Body of pancreas (tissue), 4 donors: Measurements from ENCODE around the gene GOSR2. TPM values are rescaled to one million over a fixed set of nuclear protein-coding genes. Genes with fewer than 3 reads are reported as not detected.
A peak's percentile ranks its signal among the peaks of the same experiment; 100 is the strongest.

Experiments
- ATAC-seq: fragments of 150-250 bp; one replicate; pipeline ENCODE4 v1.9.1; 2016
- DNase-seq, 4 donors: peaks; one replicate each; pipeline ENCODE4 v3.0.0-alpha.2; 2019
- H3K27ac ChIP-seq, 4 donors: fragments of 200-600 bp; sonication (generic); 1 replicate in 3 of 4; 2 replicates in 1 of 4; pipeline versions ENCODE4 v1.5.1 to v1.6.1; 2016 to 2019; ENCODE audit warnings: mild to moderate bottlenecking in 1 of 4, mixed read lengths in 1 of 4, moderate library complexity in 1 of 4
- H3K27me3 ChIP-seq, 2 donors: fragments of 200-600 bp; sonication (generic); one replicate each; pipeline ENCODE4 v1.6.0; 2016; ENCODE audit warnings: mild to moderate bottlenecking in 1 of 2
- H3K36me3 ChIP-seq, 2 donors: fragments of 200-600 bp; sonication (generic); replicated peaks in 1 of 2; 2 replicates each; pipeline ENCODE4 v1.5.1; 2016; ENCODE audit warnings: low read depth in 2 of 2; ENCODE audit not compliant: insufficient read depth in 1 of 2
- H3K4me1 ChIP-seq: fragments of 200-600 bp; sonication (generic); one replicate; pipeline ENCODE4 v1.6.0; 2016
- H3K4me3 ChIP-seq, 2 donors: fragments of 200-600 bp; sonication (generic); 1 replicate in 1 of 2; 2 replicates in 1 of 2; pipeline ENCODE4 v1.5.1; 2016 to 2019
- H3K9me3 ChIP-seq, 3 donors: fragments of 200-600 bp; sonication (generic); 1 replicate in 2 of 3; 2 replicates in 1 of 3; pipeline ENCODE4 v1.5.1; 2016
- POLR2A ChIP-seq, 3 donors: fragments of 450-650 bp; IDR thresholded peaks; one replicate each; pipeline ENCODE4 v1.6.1; 2016; ENCODE audit warnings: antibody characterized with exemption in 3 of 3, mild to moderate bottlenecking in 2 of 3
- WGBS, 2 donors: methylation state at CpG; one replicate each; pipeline ENCODE4 v1.1.5; 2017; 5-methylcytosine and 5-hydroxymethylcytosine counted together
- intact Hi-C: fragments of 100-400 bp; cut with DNase I; formaldehyde crosslinking; loops from one replicate; pipeline ENCODE4 v1.15.1; 2023
- total RNA-seq, 2 donors: library from RNA; depleted of rRNA; stranded (reverse); fragments of >200 nt; gene quantifications; one replicate each; pipeline ENCODE4 v1.1.0, GENCODE V29; 2016
- TF ChIP-seq, protein P1 (sequence below), 7 experiments: fragments of 450-650 bp in 4 of 7; fragments of 200-600 bp in 3 of 7; sonication (generic) in 3 of 7; IDR thresholded peaks; one replicate each; pipeline ENCODE4 v1.5.1; 2016 to 2019; ENCODE audit warnings: antibody characterized with exemption in 7 of 7

GOSR2 gene
- total RNA-seq, 2 donors from 2014 or later, result 41.8 to 46.5 TPM

- no peak overlapping the region for H3K4me3 ChIP-seq
- ATAC-seq, result no peak
- intact Hi-C loops, result no loop called here
- no peak for DNase-seq
- H3K36me3 ChIP-seq, result no peaks in the 10 kb centered on the region
- H3K27me3 ChIP-seq, result peaks cover 3 to 10% of the 10 kb centered on the region in 2 donors
- peaks cover 22% of the 10 kb centered on the region for H3K4me1 ChIP-seq
- no peaks in the 10 kb centered on the region for H3K9me3 ChIP-seq
- no peak overlapping the region for H3K27ac ChIP-seq
- TF ChIP-seq POLR2A (IDR thresholded peaks at IDR 0.05), result no peak
- TF ChIP-seq, protein P1, sequence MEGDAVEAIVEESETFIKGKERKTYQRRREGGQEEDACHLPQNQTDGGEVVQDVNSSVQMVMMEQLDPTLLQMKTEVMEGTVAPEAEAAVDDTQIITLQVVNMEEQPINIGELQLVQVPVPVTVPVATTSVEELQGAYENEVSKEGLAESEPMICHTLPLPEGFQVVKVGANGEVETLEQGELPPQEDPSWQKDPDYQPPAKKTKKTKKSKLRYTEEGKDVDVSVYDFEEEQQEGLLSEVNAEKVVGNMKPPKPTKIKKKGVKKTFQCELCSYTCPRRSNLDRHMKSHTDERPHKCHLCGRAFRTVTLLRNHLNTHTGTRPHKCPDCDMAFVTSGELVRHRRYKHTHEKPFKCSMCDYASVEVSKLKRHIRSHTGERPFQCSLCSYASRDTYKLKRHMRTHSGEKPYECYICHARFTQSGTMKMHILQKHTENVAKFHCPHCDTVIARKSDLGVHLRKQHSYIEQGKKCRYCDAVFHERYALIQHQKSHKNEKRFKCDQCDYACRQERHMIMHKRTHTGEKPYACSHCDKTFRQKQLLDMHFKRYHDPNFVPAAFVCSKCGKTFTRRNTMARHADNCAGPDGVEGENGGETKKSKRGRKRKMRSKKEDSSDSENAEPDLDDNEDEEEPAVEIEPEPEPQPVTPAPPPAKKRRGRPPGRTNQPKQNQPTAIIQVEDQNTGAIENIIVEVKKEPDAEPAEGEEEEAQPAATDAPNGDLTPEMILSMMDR (IDR thresholded peaks at IDR 0.05), result no peak
- 66 to 76% methylated on average over 4 of the region's 4 CpGs for WGBS, 2 donors
Measured at GRCh38 chr17:46975287-46975686, 52.3 kb downstream of the GOSR2 start.

DNA sequence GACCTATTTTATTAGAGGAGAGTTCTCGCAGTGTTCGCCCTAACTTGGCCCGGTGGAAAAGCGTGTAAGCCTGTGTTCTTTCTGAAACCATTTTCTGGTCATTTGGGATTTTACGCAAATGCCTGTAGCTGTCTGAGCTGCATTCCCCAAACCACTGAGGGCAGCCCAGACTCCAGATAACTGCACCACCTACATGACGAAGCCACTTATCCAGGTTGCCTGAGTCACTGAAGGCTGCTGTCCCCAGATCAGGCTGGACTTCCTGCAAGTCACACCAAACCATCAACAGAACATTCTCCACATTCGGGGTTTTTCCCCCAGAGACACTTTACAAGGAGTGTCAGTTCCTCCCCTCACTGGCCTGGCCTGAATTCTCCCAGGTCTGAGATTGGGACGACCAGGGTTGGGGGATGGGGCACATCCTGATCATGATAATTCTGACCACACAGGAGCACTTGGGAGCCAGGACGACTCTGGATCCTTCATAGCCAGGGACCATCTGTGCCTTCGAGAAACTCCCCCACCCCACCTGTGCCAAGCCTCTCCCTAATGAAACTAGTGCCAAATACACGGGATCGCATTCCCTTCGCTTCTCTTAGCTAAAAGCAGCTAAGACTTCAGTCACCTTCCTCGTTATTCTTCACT lies 53.8 kb downstream of the GOSR2 start:
- H3K27me3 ChIP-seq, result peaks cover 3 to 10% of the 10 kb centered on the region in 2 donors
- WGBS, 2 donors, result 69 to 86% methylated on average over 14 of the region's 14 CpGs

DNA sequence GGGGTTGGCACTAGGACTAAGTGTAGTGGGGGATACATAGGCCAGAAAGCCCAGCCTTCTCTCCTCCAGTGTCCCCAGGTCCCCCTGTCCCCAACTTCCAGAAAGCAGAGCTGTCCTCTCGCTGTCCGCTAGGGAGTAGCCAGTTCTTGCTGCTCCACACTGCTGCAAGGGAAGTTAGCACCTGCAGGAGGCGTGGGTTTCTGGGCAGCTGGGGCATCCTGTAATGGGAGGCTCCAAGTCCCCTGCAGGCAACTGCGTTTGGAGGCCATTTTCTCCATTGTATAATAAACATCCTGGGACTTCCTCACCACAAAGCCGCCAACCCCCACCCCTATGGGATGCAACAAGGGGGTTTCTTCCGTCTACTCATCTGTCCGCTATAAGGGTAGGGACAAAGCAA lies 54.4 kb downstream of the GOSR2 start:
- Histone ChIP-seq H3K4me1 (peaks cover 18% of the 10 kb centered on the region), H3K36me3 (no peaks in the 10 kb centered on the region), H3K9me3 (no peaks in the 10 kb centered on the region), H3K4me3 (no peak overlapping the region), H3K27me3 (peaks cover 3 to 10% of the 10 kb centered on the region in 2 donors), H3K27ac (no peak overlapping the region)
- intact Hi-C loops, result no loop called here
- DNase-seq (peak; percentile 55 to 79 (median 70)), ATAC-seq (peak; percentile 66)
- no peak for TF ChIP-seq POLR2A (IDR thresholded peaks at IDR 0.05)
- TF ChIP-seq, protein P1 (IDR thresholded peaks at IDR 0.05), result peak in 6 of 7 experiments; percentile 10 to 58 (median 45)
- WGBS, 2 donors, result 42 to 47% methylated on average over 7 of the region's 7 CpGs

More for the DNA sequence above, 53.8 kb downstream of the GOSR2 start:
- H3K4me1 ChIP-seq, result peaks cover 22% of the 10 kb centered on the region
- no peak for DNase-seq
- no peak overlapping the region for H3K4me3 ChIP-seq
- H3K27ac ChIP-seq, result no peak overlapping the region
- no peak for ATAC-seq
- intact Hi-C loops, result no loop called here
- TF ChIP-seq POLR2A (IDR thresholded peaks at IDR 0.05), result no peak
- TF ChIP-seq, protein P1 (IDR thresholded peaks at IDR 0.05), result no peak
- no peaks in the 10 kb centered on the region for H3K36me3 ChIP-seq
- H3K9me3 ChIP-seq, result no peaks in the 10 kb centered on the region

DNA sequence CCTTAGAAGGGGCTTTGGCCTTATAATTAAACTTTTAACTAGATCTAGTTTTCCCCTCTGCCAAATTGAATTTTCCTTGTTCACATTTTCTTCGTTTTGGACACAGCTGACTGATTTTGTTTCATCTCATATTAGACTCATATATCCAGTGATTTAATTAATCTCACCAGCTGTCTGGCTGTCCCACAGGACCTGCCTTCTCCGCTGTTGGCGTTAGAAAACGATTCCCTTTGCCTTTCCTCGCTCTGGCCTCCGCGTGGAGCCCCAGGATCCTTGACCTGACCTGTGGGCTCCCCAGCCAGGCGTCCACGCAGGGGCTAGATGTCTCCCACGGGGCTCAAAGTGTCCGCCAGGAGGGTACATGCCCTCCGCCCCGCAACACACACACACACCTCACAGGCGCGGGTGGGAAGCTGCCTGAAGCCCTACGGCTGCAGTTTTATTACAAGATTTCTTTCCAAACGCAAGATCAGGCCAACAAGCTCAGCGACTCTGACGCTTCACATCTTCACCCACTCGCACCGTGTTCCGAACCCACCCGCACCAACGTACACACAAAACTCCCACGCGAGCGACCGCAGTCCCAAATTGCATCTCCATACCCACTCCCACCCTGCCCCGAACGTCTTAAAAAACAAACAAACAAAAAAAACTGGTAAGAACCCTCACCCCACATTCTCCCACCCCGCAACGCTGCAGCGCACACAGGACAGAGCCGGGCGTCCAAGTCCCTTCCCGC lies 55.0 kb downstream of the GOSR2 start:
- 23 to 26% methylated on average over 31 to 36 of the region's 36 CpGs for whole genome bisulfite sequencing, 2 donors
- TF ChIP-seq, protein P1 (IDR thresholded peaks at IDR 0.05), result no peak
- TF ChIP-seq POLR2A (IDR thresholded peaks at IDR 0.05), result no peak
- H3K9me3 ChIP-seq, result no peaks in the 10 kb centered on the region
- H3K4me3 ChIP-seq, result no peak overlapping the region
- peaks cover 3 to 10% of the 10 kb centered on the region in 2 donors for H3K27me3 ChIP-seq
- intact Hi-C loops, result no loop called here
- no peaks in the 10 kb centered on the region for H3K36me3 ChIP-seq
- H3K27ac ChIP-seq, result no peak overlapping the region
- ATAC-seq, result no peak
- no peak for DNase-seq
- H3K4me1 ChIP-seq, result peaks cover 16% of the 10 kb centered on the region
